Esophagus (tissue), 2 donors: ENCODE results near the gene OVCA2. TPM values are rescaled to one million over a fixed set of nuclear protein-coding genes. Genes with fewer than 3 reads are reported as not detected.

Experiments
- H3K27ac ChIP-seq, 2 donors: one replicate each; pipeline ENCODE4 v1.5.1; 2013; ENCODE audit warnings: low read depth in 2 of 2, mild to moderate bottlenecking in 2 of 2, inconsistent platforms in 1 of 2, low read length in 1 of 2, moderate library complexity in 1 of 2
- H3K27me3 ChIP-seq, 2 donors: one replicate each; pipeline ENCODE4 v1.6.1; 2013; ENCODE audit warnings: low read length in 2 of 2, control low read depth in 1 of 2, mild to moderate bottlenecking in 1 of 2; ENCODE audit not compliant: insufficient read depth in 2 of 2, control insufficient read depth in 1 of 2
- H3K36me3 ChIP-seq, 2 donors: one replicate each; pipeline ENCODE4 v1.6.1; 2013; ENCODE audit warnings: low read length in 1 of 2; ENCODE audit not compliant: control insufficient read depth in 2 of 2, insufficient read depth in 2 of 2
- H3K4me1 ChIP-seq, 2 donors: one replicate each; pipeline ENCODE4 v1.6.1; 2013; ENCODE audit warnings: low read length in 1 of 2; ENCODE audit not compliant: control insufficient read depth in 2 of 2, insufficient read depth in 2 of 2
- H3K4me3 ChIP-seq, 2 donors: one replicate each; pipeline ENCODE4 v1.5.1; 2013; ENCODE audit warnings: low read length in 2 of 2, mild to moderate bottlenecking in 2 of 2, low read depth in 1 of 2, moderate library complexity in 1 of 2
- H3K9me3 ChIP-seq, 2 donors: one replicate each; pipeline ENCODE4 v1.6.1; 2013; ENCODE audit warnings: mild to moderate bottlenecking in 2 of 2, low read depth in 1 of 2, low read length in 1 of 2, moderate library complexity in 1 of 2; ENCODE audit not compliant: control insufficient read depth in 2 of 2, insufficient read depth in 1 of 2
- WGBS, 2 donors: extraction: QIAGEN DNeasy Blood & Tissue Kit; methylation state at CpG; one replicate each; pipeline ENCODE4 v1.1.7; 2013; 5-methylcytosine and 5-hydroxymethylcytosine counted together
- polyA plus RNA-seq, 2 donors: library from polyadenylated mRNA; stranded (reverse); fragments of 200-250 nt; gene quantifications; one replicate each; pipeline ENCODE4 v1.2.3, GENCODE V29; 2013
- donor health status: healthy with polysubstance abuse.
- donor health status: Bipolar disorder and iron deficiency.

The OVCA2 gene
- polyA plus RNA-seq, 2 donors, result 38.4 to 55.6 TPM

- Histone ChIP-seq H3K9me3 (peaks cover 0 to 2% of the 10 kb centered on the region in 2 donors), H3K36me3 (no peaks in the 10 kb centered on the region), H3K4me3 (no peak overlapping the region), H3K4me1 (peaks cover 7 to 8% of the 10 kb centered on the region in 2 donors), H3K27ac (no peak overlapping the region), H3K27me3 (no peaks in the 10 kb centered on the region)
- 59 to 62% methylated on average over 16 of the region's 16 CpGs for WGBS, 2 donors
These were observed 18.6 kb upstream of the OVCA2 start for GRCh38 chr17:2023256-2023655.

DNA sequence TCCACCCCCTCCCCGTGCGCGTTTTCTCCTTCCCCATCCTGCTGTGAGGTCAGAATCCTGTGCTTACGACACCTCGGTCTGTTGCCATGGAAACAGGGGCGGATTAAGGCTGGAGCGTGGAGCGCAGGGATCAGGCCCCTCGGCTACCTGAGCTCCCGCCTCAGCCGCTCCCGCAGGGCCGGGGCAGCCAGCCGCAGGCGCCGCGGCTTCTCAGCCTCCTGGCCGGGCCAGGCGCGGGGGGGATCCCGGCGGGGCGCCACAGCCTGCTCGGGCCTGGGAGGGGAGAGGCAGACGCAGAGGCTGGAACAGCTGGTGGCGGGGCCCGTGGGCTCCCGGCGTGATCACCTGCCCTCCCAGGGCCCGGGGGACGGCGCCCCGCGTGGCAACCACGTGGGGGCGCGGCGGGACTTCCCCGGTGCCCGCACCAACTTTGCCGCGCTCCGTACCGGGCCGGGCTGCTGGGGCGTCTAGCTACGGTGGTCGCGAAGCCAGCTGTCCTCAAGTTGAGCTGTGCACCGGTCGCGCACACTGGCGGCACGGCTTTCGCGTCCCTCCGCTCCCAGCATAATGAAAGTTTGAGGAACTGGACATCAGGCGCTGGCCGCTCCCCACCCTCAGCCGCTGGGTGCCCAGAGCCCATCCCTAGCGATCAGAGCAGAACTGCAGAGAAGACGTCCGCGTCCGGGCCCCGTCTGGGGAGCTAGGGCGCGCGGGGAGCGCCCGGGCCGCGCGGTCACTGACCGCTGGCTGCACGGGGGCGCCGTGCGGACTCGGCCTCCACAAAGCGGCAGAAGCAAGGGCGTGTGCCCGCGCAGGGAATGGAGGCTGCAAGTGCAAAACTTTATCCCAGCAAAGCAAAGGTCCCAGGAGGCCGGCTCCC is 17.9 kb upstream of the OVCA2 start:
- no peak overlapping the region for H3K27ac ChIP-seq
- no peaks in the 10 kb centered on the region for H3K9me3 ChIP-seq
- WGBS, 2 donors, result 1% methylated on average over 82 to 85 of the region's 85 CpGs
- H3K4me3 ChIP-seq, result peak overlapping the region; percentile 52 to 53
- H3K27me3 ChIP-seq, result no peaks in the 10 kb centered on the region
- H3K36me3 ChIP-seq, result no peaks in the 10 kb centered on the region
- H3K4me1 ChIP-seq, result peaks cover 4 to 5% of the 10 kb centered on the region in 2 donors

DNA sequence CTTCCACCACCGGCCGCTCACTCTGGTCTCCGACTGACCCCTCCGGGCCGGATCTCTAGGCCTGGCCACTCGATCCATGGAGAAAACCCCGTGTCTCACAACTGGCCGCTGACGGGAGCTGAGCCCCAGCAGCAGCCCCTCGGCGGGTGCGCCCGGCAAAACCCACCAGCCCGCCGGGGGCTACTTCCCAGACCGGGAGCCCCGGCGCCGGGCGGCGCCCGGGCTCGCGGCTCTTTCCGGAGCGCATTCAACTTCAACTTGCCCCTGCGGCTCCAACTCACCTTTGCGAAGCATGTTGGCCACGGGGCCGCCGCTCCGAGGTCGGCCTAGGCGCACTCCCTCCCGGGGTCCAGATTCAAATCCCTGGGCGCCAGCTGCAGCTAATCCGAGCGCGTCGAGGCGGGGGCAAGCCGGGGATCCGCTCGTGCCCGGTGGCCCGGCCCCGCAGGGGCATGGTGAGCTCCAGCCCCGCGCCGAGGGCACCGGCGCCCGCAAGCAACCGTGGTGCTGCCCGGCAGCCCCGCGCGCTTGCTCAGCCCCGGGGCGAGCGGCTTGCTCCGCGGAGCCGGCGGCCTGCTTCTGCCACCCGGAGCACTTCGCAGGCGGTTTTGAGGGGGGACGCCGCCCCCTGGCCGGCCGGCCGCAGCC is 17.1 kb upstream of the OVCA2 start:
- Histone ChIP-seq H3K4me1 (peaks cover 4% of the 10 kb centered on the region in 2 donors), H3K36me3 (no peaks in the 10 kb centered on the region), H3K9me3 (no peaks in the 10 kb centered on the region), H3K27me3 (no peaks in the 10 kb centered on the region), H3K4me3 (peak overlapping the region; percentile 52 to 53), H3K27ac (peak overlapping the region in 1 of 2 donors; percentile 10)
- WGBS, 2 donors, result 1% methylated on average over 52 to 73 of the region's 73 CpGs

- H3K27me3 ChIP-seq, result no peaks in the 10 kb centered on the region
- H3K9me3 ChIP-seq, result no peaks in the 10 kb centered on the region
- H3K4me3 ChIP-seq, result peak within 1 kb of the TSS; percentile 52 to 53
- H3K4me1 ChIP-seq, result peaks cover 4 to 5% of the 10 kb centered on the region in 2 donors
- WGBS, 2 donors, result 0 to 1% methylated on average over 42 to 47 of the region's 47 CpGs
- peak within 1 kb of the TSS in 1 of 2 donors; percentile 10 for H3K27ac ChIP-seq
- no peaks in the 10 kb centered on the region for H3K36me3 ChIP-seq
These were observed 16.6 kb upstream of the OVCA2 start, which contains the start of gene RTN4RL1 for GRCh38 chr17:2025220-2025621. TSS of gene RTN4RL1 (minus strand) at chr17:2025334. CDS start at chr17:2024865, 469 bp downstream.

DNA sequence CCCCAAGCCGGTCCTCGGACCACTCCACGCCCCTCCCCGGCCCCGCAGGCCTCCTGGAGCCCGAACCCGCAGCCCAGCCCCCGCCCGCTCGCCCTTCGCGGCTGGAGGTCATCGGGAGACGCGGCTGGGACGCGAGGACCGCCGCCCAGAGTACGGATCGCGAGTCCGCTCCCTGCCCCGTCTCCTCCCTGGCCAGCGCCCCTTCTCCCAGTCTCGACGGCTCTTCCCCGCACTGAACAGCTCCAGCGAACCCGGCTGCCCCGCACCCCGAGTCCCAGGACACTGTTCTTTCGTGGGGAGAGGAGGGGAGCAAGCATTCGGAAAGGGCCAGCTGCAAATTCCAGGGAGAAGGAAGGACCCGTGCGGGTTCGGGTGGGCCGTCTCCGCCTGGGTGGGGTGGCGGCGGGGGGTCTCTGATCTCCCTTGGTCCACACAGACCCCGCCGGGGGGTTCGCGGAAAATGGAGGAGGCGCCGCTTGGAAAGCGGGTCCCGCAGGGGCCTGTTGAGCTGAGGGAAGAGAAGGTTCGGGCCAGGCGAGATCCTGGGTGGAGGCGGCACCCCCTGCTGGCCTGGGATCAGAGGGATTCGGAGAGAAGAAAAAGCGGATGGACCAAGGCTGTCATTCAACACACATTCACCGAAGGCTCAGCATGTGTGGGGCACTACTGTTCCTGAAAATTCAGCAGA is 16.1 kb upstream of the OVCA2 start:
- H3K36me3 ChIP-seq, result no peaks in the 10 kb centered on the region
- H3K4me1 ChIP-seq, result peaks cover 4 to 8% of the 10 kb centered on the region in 2 donors
- H3K4me3 ChIP-seq, result peak overlapping the region; percentile 52 to 53
- WGBS, 2 donors, result 2% methylated on average over 55 of the region's 55 CpGs
- H3K27me3 ChIP-seq, result no peaks in the 10 kb centered on the region
- H3K27ac ChIP-seq, result peak overlapping the region in 1 of 2 donors; percentile 9
- H3K9me3 ChIP-seq, result no peaks in the 10 kb centered on the region

- no peak overlapping the region for H3K4me3 ChIP-seq
- no peaks in the 10 kb centered on the region for H3K27me3 ChIP-seq
- H3K27ac ChIP-seq, result no peak overlapping the region
- H3K9me3 ChIP-seq, result no peaks in the 10 kb centered on the region
- no peaks in the 10 kb centered on the region for H3K36me3 ChIP-seq
- WGBS, 2 donors, result 66 to 68% methylated on average over 11 of the region's 11 CpGs
- H3K4me1 ChIP-seq, result peaks cover 6 to 9% of the 10 kb centered on the region in 2 donors
These were observed 14.1 kb upstream of the OVCA2 start for GRCh38 chr17:2027528-2028233.

GRCh38 chr17:2028234-2028614 is 13.6 kb upstream of the OVCA2 start:
- no peaks in the 10 kb centered on the region for H3K27me3 ChIP-seq
- WGBS, 2 donors, result 85 to 86% methylated on average over 5 of the region's 5 CpGs
- H3K4me1 ChIP-seq, result peaks cover 6 to 9% of the 10 kb centered on the region in 2 donors
- no peak overlapping the region for H3K4me3 ChIP-seq
- H3K9me3 ChIP-seq, result no peaks in the 10 kb centered on the region
- H3K36me3 ChIP-seq, result no peaks in the 10 kb centered on the region
- no peak overlapping the region for H3K27ac ChIP-seq

- H3K27ac ChIP-seq, result no peak overlapping the region
- no peak overlapping the region for H3K4me3 ChIP-seq
- H3K4me1 ChIP-seq, result peaks cover 6 to 9% of the 10 kb centered on the region in 2 donors
- no peaks in the 10 kb centered on the region for H3K9me3 ChIP-seq
- no peaks in the 10 kb centered on the region for H3K27me3 ChIP-seq
- 53 to 56% methylated on average over 6 of the region's 6 CpGs for WGBS, 2 donors
- H3K36me3 ChIP-seq, result no peaks in the 10 kb centered on the region
These were observed 13.1 kb upstream of the OVCA2 start for GRCh38 chr17:2028737-2029136.
